ENCODE measurements around the gene FGF2. TPM values are rescaled to one million over a fixed set of nuclear protein-coding genes. Genes with fewer than 3 reads are reported as not detected.
"Not testable (repeated sequence)": the region's sequence is repeated elsewhere in the genome, so short reads cannot be mapped to it uniquely, and the experiment has no call there.

Gene FGF2
- polyA plus RNA-seq, 1 donor = 3.0 TPM

DNA sequence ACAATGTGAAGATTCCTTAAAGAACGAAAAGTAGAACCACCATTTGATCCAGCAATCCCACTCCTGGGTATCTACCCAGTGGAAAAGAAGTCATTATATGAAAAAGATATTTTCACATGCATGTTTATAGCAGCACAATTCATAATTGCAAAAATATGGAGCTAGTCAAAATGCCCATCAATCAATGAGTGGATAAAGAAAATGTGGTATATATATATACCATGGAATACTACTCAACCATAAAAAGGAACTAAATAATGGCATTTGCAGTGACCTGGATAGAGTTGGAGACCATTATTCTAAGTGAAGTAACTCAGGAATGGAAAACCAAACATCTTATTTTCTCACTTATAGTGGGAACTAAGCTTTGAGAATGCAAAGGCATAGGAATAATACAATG lies 39.7 kb upstream of the FGF2 start:
- DNase-seq; H3K27me3 ChIP-seq (ENCODE audit: control insufficient read depth, insufficient read depth, low read length); H3K9me3 ChIP-seq (ENCODE audit: control insufficient read depth, low read depth, low read length); H3K4me3 ChIP-seq (ENCODE audit: low read length); H3K4me1 ChIP-seq (ENCODE audit: control insufficient read depth, insufficient read depth, low read length); H3K36me3 ChIP-seq (ENCODE audit: control insufficient read depth, insufficient read depth, low read length); H3K27ac ChIP-seq (ENCODE audit: low read length): not testable (repeated sequence)
- WGBS (ENCODE audit: insufficient coverage, low lambda C conversion rate) = no CpG with 5 or more reads among the region's 1 CpG

DNA sequence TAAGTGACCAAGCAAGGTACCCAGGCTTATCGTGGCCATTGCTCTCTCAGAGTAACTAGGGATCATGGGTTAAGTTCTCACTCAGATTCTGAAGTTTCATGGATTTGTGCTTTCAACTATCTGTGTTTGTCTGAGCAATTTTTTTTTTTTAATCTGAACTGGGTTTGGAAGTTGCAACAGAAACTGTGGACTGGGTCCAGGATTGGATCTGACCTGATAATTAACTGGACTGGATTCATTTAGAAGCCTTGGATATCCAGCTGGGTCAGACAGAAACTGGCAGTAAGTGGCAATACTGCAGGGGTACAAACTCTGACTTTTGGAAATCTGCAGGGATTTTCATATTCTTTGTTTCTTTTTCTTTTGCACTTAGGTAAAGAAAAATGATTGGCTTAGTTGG lies 38.7 kb upstream of the FGF2 start:
- Histone ChIP-seq H3K4me3 (ENCODE audit: low read length) (no peak overlapping the region), H3K27me3 (ENCODE audit: control insufficient read depth, insufficient read depth, low read length) (no peaks in the 10 kb centered on the region), H3K36me3 (ENCODE audit: control insufficient read depth, insufficient read depth, low read length) (no peaks in the 10 kb centered on the region), H3K4me1 (ENCODE audit: control insufficient read depth, insufficient read depth, low read length) (no peaks in the 10 kb centered on the region), H3K9me3 (ENCODE audit: control insufficient read depth, low read depth, low read length) (no peaks in the 10 kb centered on the region), H3K27ac (ENCODE audit: low read length) (no peak overlapping the region)
- WGBS (ENCODE audit: insufficient coverage, low lambda C conversion rate) = no CpG with 5 or more reads among the region's 1 CpG
- no peak for DNase-seq

DNA sequence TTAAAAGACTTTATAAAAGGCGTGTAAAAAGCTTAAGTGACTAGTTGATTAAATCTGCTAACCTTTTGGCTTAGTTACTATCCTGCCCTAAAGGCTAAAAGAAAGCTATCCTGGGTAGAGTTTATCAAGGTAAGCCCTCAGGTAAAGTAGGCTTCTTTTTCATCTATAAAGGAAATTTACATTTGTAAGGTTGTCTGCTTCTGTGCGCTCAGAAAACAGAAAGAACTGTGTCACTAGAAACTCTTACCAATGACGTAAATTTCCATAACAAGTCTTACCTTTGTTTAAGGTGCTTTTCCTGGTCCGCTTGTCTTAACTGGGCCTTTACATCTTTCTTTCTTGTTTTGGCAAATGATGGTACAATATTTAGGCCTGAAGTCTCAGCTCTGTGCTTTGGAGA lies 37.7 kb upstream of the FGF2 start:
- H3K27me3 ChIP-seq (ENCODE audit: control insufficient read depth, insufficient read depth, low read length) = no peaks in the 10 kb centered on the region
- H3K4me1 ChIP-seq (ENCODE audit: control insufficient read depth, insufficient read depth, low read length) = no peaks in the 10 kb centered on the region
- no peak for DNase-seq
- H3K27ac ChIP-seq (ENCODE audit: low read length) = no peak overlapping the region
- 81% methylated on average over 2 of the region's 4 CpGs for WGBS (ENCODE audit: insufficient coverage, low lambda C conversion rate)
- no peak overlapping the region for H3K4me3 ChIP-seq (ENCODE audit: low read length)
- no peaks in the 10 kb centered on the region for H3K9me3 ChIP-seq (ENCODE audit: control insufficient read depth, low read depth, low read length)
- H3K36me3 ChIP-seq (ENCODE audit: control insufficient read depth, insufficient read depth, low read length) = no peaks in the 10 kb centered on the region

- Histone ChIP-seq H3K4me1 (ENCODE audit: control insufficient read depth, insufficient read depth, low read length) (no peaks in the 10 kb centered on the region), H3K36me3 (ENCODE audit: control insufficient read depth, insufficient read depth, low read length) (no peaks in the 10 kb centered on the region), H3K9me3 (ENCODE audit: control insufficient read depth, low read depth, low read length) (no peaks in the 10 kb centered on the region), H3K4me3 (ENCODE audit: low read length) (no peak overlapping the region), H3K27me3 (ENCODE audit: control insufficient read depth, insufficient read depth, low read length) (no peaks in the 10 kb centered on the region), H3K27ac (ENCODE audit: low read length) (no peak overlapping the region)
- no peak for DNase-seq
Measured at GRCh38 chr4:122793811-122794210, 32.8 kb upstream of the FGF2 start.

DNA sequence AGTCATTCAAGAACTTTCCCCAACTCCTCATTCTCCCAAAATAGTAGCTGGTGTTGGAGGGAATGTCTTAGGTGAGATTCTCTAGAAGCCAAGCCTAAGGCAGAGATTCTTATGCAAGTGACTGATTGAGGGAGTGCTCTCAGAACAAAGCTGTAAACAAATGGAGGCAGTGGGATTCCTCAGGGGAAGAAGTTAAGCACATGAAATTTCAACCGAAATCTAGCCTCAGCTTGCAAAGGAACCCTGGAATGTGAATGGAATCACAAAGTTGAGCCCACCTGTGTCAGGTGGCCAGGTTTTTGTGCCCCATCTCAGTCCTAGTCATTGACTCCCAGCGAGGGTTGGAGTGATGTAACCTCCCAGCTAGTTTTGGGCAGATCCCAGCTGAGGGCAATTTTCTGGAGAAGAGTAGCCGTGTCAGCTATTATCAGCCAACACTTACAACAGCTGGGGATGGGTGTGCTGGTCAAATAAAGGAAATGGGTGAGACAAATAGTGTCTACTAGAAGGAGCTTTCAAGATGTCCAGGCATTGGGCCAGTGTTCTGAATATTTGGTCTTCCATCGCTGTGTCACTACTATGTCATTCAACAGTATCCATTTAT lies 29.7 kb upstream of the FGF2 start:
- no CpG with 5 or more reads among the region's 4 CpGs for WGBS (ENCODE audit: insufficient coverage, low lambda C conversion rate)
- no peaks in the 10 kb centered on the region for H3K9me3 ChIP-seq (ENCODE audit: control insufficient read depth, low read depth, low read length)
- H3K27me3 ChIP-seq (ENCODE audit: control insufficient read depth, insufficient read depth, low read length) = no peaks in the 10 kb centered on the region
- no peaks in the 10 kb centered on the region for H3K36me3 ChIP-seq (ENCODE audit: control insufficient read depth, insufficient read depth, low read length)
- no peak overlapping the region for H3K27ac ChIP-seq (ENCODE audit: low read length)
- H3K4me3 ChIP-seq (ENCODE audit: low read length) = no peak overlapping the region
- no peak for DNase-seq
- no peaks in the 10 kb centered on the region for H3K4me1 ChIP-seq (ENCODE audit: control insufficient read depth, insufficient read depth, low read length)

- no peak overlapping the region for H3K27ac ChIP-seq (ENCODE audit: low read length)
- H3K36me3 ChIP-seq (ENCODE audit: control insufficient read depth, insufficient read depth, low read length) = no peaks in the 10 kb centered on the region
- no peak for DNase-seq
- no peaks in the 10 kb centered on the region for H3K4me1 ChIP-seq (ENCODE audit: control insufficient read depth, insufficient read depth, low read length)
- no peaks in the 10 kb centered on the region for H3K27me3 ChIP-seq (ENCODE audit: control insufficient read depth, insufficient read depth, low read length)
- H3K4me3 ChIP-seq (ENCODE audit: low read length) = no peak overlapping the region
- no peaks in the 10 kb centered on the region for H3K9me3 ChIP-seq (ENCODE audit: control insufficient read depth, low read depth, low read length)
- no CpG with 5 or more reads among the region's 2 CpGs for WGBS (ENCODE audit: insufficient coverage, low lambda C conversion rate)
Measured at GRCh38 chr4:122797405-122798094, 29.1 kb upstream of the FGF2 start.

GRCh38 chr4:122798101-122798500 lies 28.5 kb upstream of the FGF2 start:
- no peaks in the 10 kb centered on the region for H3K9me3 ChIP-seq (ENCODE audit: control insufficient read depth, low read depth, low read length)
- H3K27ac ChIP-seq (ENCODE audit: low read length) = no peak overlapping the region
- H3K4me3 ChIP-seq (ENCODE audit: low read length) = no peak overlapping the region
- WGBS (ENCODE audit: insufficient coverage, low lambda C conversion rate) = 42% methylated on average over 3 of the region's 5 CpGs
- no peaks in the 10 kb centered on the region for H3K4me1 ChIP-seq (ENCODE audit: control insufficient read depth, insufficient read depth, low read length)
- DNase-seq = peak; percentile 31 to 56
- no peaks in the 10 kb centered on the region for H3K27me3 ChIP-seq (ENCODE audit: control insufficient read depth, insufficient read depth, low read length)
- no peaks in the 10 kb centered on the region for H3K36me3 ChIP-seq (ENCODE audit: control insufficient read depth, insufficient read depth, low read length)

DNA sequence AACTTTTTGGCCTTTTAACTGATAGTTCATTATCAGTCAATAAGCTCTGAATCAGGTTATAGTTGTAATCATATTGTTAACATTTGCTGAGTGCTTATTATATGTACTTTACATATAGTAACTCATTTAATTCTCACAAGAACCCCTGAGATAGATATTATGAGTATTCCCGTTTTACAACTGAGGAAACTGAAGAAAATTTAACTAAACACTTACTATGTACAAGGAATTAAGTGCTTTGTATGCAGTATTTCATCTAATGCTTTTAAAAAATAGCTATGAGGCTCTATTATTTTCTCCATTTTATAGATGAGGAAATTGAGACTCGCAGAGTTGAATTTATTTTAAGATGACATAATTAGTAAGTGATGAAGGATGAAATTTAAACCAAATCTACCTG lies 27.7 kb upstream of the FGF2 start:
- DNase-seq = no peak
- H3K27ac ChIP-seq (ENCODE audit: low read length) = no peak overlapping the region
- no peak overlapping the region for H3K4me3 ChIP-seq (ENCODE audit: low read length)
- H3K9me3 ChIP-seq (ENCODE audit: control insufficient read depth, low read depth, low read length) = no peaks in the 10 kb centered on the region
- no peaks in the 10 kb centered on the region for H3K36me3 ChIP-seq (ENCODE audit: control insufficient read depth, insufficient read depth, low read length)
- H3K4me1 ChIP-seq (ENCODE audit: control insufficient read depth, insufficient read depth, low read length) = no peaks in the 10 kb centered on the region
- no peaks in the 10 kb centered on the region for H3K27me3 ChIP-seq (ENCODE audit: control insufficient read depth, insufficient read depth, low read length)
- no CpG with 5 or more reads among the region's 2 CpGs for WGBS (ENCODE audit: insufficient coverage, low lambda C conversion rate)

DNA sequence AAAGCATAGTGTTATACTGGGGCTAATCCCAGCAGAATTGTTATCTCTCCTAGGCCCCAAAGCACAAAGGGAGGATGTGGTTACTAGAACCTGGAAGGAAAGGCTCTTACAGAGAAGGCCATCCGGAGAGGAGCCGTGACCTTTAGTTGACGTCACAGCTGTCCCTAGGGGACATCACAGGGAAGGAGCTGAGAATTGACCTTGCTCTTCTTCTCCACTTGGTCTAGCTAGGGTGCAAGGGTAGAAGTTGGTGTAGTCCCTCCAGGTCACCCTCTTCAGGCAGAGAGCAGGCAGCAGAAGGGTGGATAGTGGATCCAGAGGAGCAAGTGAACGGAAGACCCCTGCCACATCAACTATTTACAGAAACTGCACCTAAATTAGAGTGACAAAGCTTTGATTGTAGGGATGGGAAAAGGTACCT lies 22.8 kb upstream of the FGF2 start:
- no peak overlapping the region for H3K27ac ChIP-seq (ENCODE audit: low read length)
- no peaks in the 10 kb centered on the region for H3K27me3 ChIP-seq (ENCODE audit: control insufficient read depth, insufficient read depth, low read length)
- no peak for DNase-seq
- H3K36me3 ChIP-seq (ENCODE audit: control insufficient read depth, insufficient read depth, low read length) = no peaks in the 10 kb centered on the region
- no CpG with 5 or more reads among the region's 4 CpGs for WGBS (ENCODE audit: insufficient coverage, low lambda C conversion rate)
- no peak overlapping the region for H3K4me3 ChIP-seq (ENCODE audit: low read length)
- no peaks in the 10 kb centered on the region for H3K4me1 ChIP-seq (ENCODE audit: control insufficient read depth, insufficient read depth, low read length)
- no peaks in the 10 kb centered on the region for H3K9me3 ChIP-seq (ENCODE audit: control insufficient read depth, low read depth, low read length)

GRCh38 chr4:122806981-122807679 lies 19.5 kb upstream of the FGF2 start:
- H3K36me3 ChIP-seq (ENCODE audit: control insufficient read depth, insufficient read depth, low read length) = no peaks in the 10 kb centered on the region
- no peak for DNase-seq
- WGBS (ENCODE audit: insufficient coverage, low lambda C conversion rate) = 100% methylated on average over 1 of the region's 3 CpGs
- no peaks in the 10 kb centered on the region for H3K4me1 ChIP-seq (ENCODE audit: control insufficient read depth, insufficient read depth, low read length)
- peaks cover 3% of the 10 kb centered on the region for H3K9me3 ChIP-seq (ENCODE audit: control insufficient read depth, low read depth, low read length)
- no peak overlapping the region for H3K4me3 ChIP-seq (ENCODE audit: low read length)
- H3K27me3 ChIP-seq (ENCODE audit: control insufficient read depth, insufficient read depth, low read length) = no peaks in the 10 kb centered on the region
- no peak overlapping the region for H3K27ac ChIP-seq (ENCODE audit: low read length)

Data from large intestine (tissue), 3 donors.